Caco-2 (cell line): ENCODE data around the gene PRSS27. TPM values are rescaled to one million over a fixed set of nuclear protein-coding genes. Genes with fewer than 3 reads are reported as not detected.
"Not testable (repeated sequence)": the region's sequence is repeated elsewhere in the genome, so short reads cannot be mapped to it uniquely, and the experiment has no call there.

Experiments
- BruUV-seq: library from RNA; stranded (reverse); fragments of 400-500 nt; replicated peaks from 2 replicates; lab custom pipeline; 2021; lab: Mats Ljungman, UMichigan
- CTCF ChIA-PET: fragments of 300-600 bp; sonication (Branson Sonifier 250); formaldehyde crosslinking; loops from one replicate; lab custom pipeline; 2022; ENCODE audit warnings: antibody characterized with exemption; lab: Charles Lee
- POLR2A ChIA-PET: fragments of 300-600 bp; sonication (Branson Sonifier 250); formaldehyde crosslinking; loops from one replicate; lab custom pipeline; 2022; ENCODE audit warnings: antibody characterized with exemption; lab: Charles Lee
- DNase-seq, 2 experiments: peaks; one replicate each; pipeline versions ENCODE4 v3.0.0 to v3.0.0-alpha.2; 2020 to 2022
- H3K27me3 ChIP-seq: replicated peaks from 2 replicates; pipeline ENCODE4 v1.6.0; 2011; ENCODE audit warnings: low read length; ENCODE audit not compliant: control insufficient read depth, insufficient read depth
- H3K36me3 ChIP-seq: 2 replicates; pipeline ENCODE4 v1.5.1; 2011; ENCODE audit warnings: low read length; ENCODE audit not compliant: control insufficient read depth, insufficient read depth
- H3K4me1 ChIP-seq: fragments of 250-450 bp; sonication (Bioruptor Pico); 2 replicates; pipeline ENCODE4 v1.5.1; 2020; ENCODE audit warnings: mild to moderate bottlenecking
- H3K4me3 ChIP-seq: 2 replicates; pipeline ENCODE4 v1.5.1; 2011; ENCODE audit warnings: low read depth, mild to moderate bottlenecking, control low read depth, low read length
- H3K9me3 ChIP-seq: fragments of 250-450 bp; sonication (Bioruptor Pico); 2 replicates; pipeline ENCODE4 v1.5.1; 2020; ENCODE audit warnings: mild to moderate bottlenecking, moderate library complexity
- H3K27ac Mint-ChIP-seq: one replicate; pipeline ENCODE4 v1.8.0; 2022; ENCODE audit warnings: mixed read lengths; ENCODE audit not compliant: unreplicated experiment
- H3K27me3 Mint-ChIP-seq: one replicate; pipeline ENCODE4 v1.8.0; 2022; ENCODE audit warnings: mixed read lengths; ENCODE audit not compliant: insufficient read depth, unreplicated experiment
- H3K36me3 Mint-ChIP-seq: one replicate; pipeline ENCODE4 v1.8.0; 2022; ENCODE audit warnings: mild to moderate bottlenecking, mixed read lengths; ENCODE audit not compliant: insufficient read depth, unreplicated experiment
- H3K4me1 Mint-ChIP-seq: one replicate; pipeline ENCODE4 v1.8.0; 2022; ENCODE audit warnings: low read depth, mixed read lengths; ENCODE audit not compliant: unreplicated experiment
- H3K4me3 Mint-ChIP-seq: one replicate; pipeline ENCODE4 v1.8.0; 2022; ENCODE audit warnings: mild to moderate bottlenecking, moderate library complexity, mixed read lengths; ENCODE audit not compliant: unreplicated experiment
- H3K9me3 Mint-ChIP-seq: one replicate; pipeline ENCODE4 v1.8.0; 2022; ENCODE audit warnings: mixed read lengths; ENCODE audit not compliant: unreplicated experiment
- CTCF ChIP-seq, 2 experiments: fragments of 200-600 bp in 1 of 2; IDR thresholded peaks; 1 replicate in 1 of 2; 2 replicates in 1 of 2; pipeline versions ENCODE4 v1.5.1 to v1.8.0; 2011 to 2022; ENCODE audit warnings: antibody characterized with exemption in 1 of 2, control low read depth in 1 of 2, inconsistent platforms in 1 of 2, low read depth in 1 of 2, low read length in 1 of 2, mild to moderate bottlenecking in 1 of 2, moderate library complexity in 1 of 2; ENCODE audit not compliant: insufficient read depth in 1 of 2, severe bottlenecking in 1 of 2, unreplicated experiment in 1 of 2
- intact Hi-C: fragments of 100-400 bp; cut with micrococcal nuclease; formaldehyde crosslinking; loops from one replicate; pipeline ENCODE4 v1.10.0; 2022; ENCODE audit not compliant: unreplicated experiment
- total RNA-seq: library from RNA; stranded (reverse); gene quantifications from 2 replicates; pipeline ENCODE4 v1.2.3, GENCODE V29; 2022

The PRSS27 gene
- total RNA-seq, 1 experiment from 2014 or later, result 1.1 TPM

DNA sequence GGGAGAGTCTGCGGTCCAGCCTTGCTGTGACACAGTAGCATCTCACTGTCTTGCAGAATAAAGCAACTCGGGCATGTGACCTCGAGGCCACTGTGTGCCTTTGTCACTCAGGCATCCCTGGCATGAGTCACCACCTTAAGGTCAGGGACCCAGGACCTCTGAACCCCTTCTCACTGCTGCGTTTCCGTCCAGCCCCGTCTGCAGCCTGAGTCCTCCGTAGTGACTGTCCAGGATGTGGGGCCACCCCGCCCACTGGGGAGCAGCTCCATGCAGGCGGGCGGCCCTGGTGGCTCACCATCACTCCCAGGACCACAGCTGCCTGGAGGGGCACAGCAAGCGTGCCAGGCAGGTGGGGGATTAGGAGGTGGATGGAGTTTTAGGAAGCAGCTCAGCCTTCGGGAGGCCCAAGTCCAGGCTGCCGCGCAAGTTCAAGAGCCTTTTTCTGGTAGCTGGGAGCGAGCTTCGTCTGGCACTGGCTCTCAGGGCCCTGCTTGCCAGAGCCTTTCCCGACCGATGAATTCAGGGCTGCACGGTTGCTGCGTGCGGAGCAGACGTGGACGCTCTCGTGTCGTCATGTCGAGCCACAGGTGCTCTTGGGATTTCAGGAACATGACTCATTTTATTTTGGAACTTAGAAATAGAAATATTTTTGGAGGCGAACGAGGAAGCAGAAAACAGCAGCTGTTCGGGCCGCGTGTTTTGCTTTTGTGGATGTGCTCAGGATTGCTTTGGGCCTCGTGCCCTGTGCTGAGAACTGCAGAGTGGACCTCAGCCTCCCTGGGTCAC lies 20.9 kb downstream of the PRSS27 start:
- no peaks in the 10 kb centered on the region for H3K27me3 Mint-ChIP-seq
- peaks cover 24% of the 10 kb centered on the region for H3K36me3 Mint-ChIP-seq
- DNase-seq, result no peak
- BruUV-seq, result no TSS peak
- Histone ChIP-seq H3K9me3 (no peaks in the 10 kb centered on the region), H3K36me3 (peaks cover 2% of the 10 kb centered on the region; the same call in 1 of the 2 replicates), H3K27me3 (no peaks in the 10 kb centered on the region), H3K4me1 (no peaks in the 10 kb centered on the region), H3K4me3 (no peak overlapping the region)
- H3K9me3 Mint-ChIP-seq, result no peaks in the 10 kb centered on the region
- H3K4me1 Mint-ChIP-seq, result no peaks in the 10 kb centered on the region
- POLR2A ChIA-PET, result interaction anchor here (0.6 kb wide), 1 partner anchor 17 kb away, joined by 4 read pairs; the partner anchor contains the start of gene KCTD5
- no peak for TF ChIP-seq CTCF (IDR thresholded peaks at IDR 0.05; ENCODE audit: insufficient read depth in 1 of 2, low read depth in 1 of 2, low read length in 1 of 2, severe bottlenecking in 1 of 2, unreplicated experiment in 1 of 2)
- intact Hi-C loops, result no loop called here
- H3K4me3 Mint-ChIP-seq, result no peak overlapping the region
- H3K27ac Mint-ChIP-seq, result no peak overlapping the region
- CTCF ChIA-PET, result no interaction called here

- ChIA-PET CTCF (no interaction called here), POLR2A (interaction anchor here (0.6 kb wide), 1 partner anchor 16 kb away, joined by 4 read pairs; the partner anchor contains the start of gene KCTD5)
- no peak for DNase-seq
- no peak overlapping the region for H3K27ac Mint-ChIP-seq
- Histone ChIP-seq H3K4me3 (no peak overlapping the region), H3K27me3 (no peaks in the 10 kb centered on the region), H3K9me3 (no peaks in the 10 kb centered on the region), H3K4me1 (no peaks in the 10 kb centered on the region), H3K36me3 (peaks cover 2% of the 10 kb centered on the region; the same call in 1 of the 2 replicates)
- H3K9me3 Mint-ChIP-seq, result no peaks in the 10 kb centered on the region
- H3K4me3 Mint-ChIP-seq, result no peak overlapping the region
- H3K36me3 Mint-ChIP-seq, result peaks cover 24% of the 10 kb centered on the region
- H3K27me3 Mint-ChIP-seq, result no peaks in the 10 kb centered on the region
- no peaks in the 10 kb centered on the region for H3K4me1 Mint-ChIP-seq
- no peak for TF ChIP-seq CTCF (IDR thresholded peaks at IDR 0.05; ENCODE audit: insufficient read depth in 1 of 2, low read depth in 1 of 2, low read length in 1 of 2, severe bottlenecking in 1 of 2, unreplicated experiment in 1 of 2)
- BruUV-seq, result no TSS peak
- intact Hi-C loops, result no loop called here
These were observed 21.7 kb downstream of the PRSS27 start for GRCh38 chr16:2698103-2698870.

- H3K27me3 Mint-ChIP-seq, result no peaks in the 10 kb centered on the region
- H3K27me3 ChIP-seq, result no peaks in the 10 kb centered on the region
- no peaks in the 10 kb centered on the region for H3K9me3 Mint-ChIP-seq
- H3K4me3 ChIP-seq, result no peak overlapping the region
- H3K4me3 Mint-ChIP-seq, result no peak overlapping the region
- intact Hi-C loops, result no loop called here
- peaks cover 21% of the 10 kb centered on the region for H3K36me3 Mint-ChIP-seq
- no peak for TF ChIP-seq CTCF (IDR thresholded peaks at IDR 0.05; ENCODE audit: insufficient read depth in 1 of 2, low read depth in 1 of 2, low read length in 1 of 2, severe bottlenecking in 1 of 2, unreplicated experiment in 1 of 2)
- no TSS peak for BruUV-seq
- ChIA-PET CTCF (no interaction called here), POLR2A (no interaction called here)
- no peak for DNase-seq
- H3K4me1 Mint-ChIP-seq, result no peaks in the 10 kb centered on the region
- H3K4me1 ChIP-seq, result no peaks in the 10 kb centered on the region
- H3K9me3 ChIP-seq, result no peaks in the 10 kb centered on the region
- H3K27ac Mint-ChIP-seq, result no peak overlapping the region
- peaks cover 2% of the 10 kb centered on the region; the same call in 1 of the 2 replicates for H3K36me3 ChIP-seq
These were observed 22.5 kb downstream of the PRSS27 start for GRCh38 chr16:2697401-2697948.

- H3K36me3 ChIP-seq, H3K27me3 Mint-ChIP-seq: not testable (repeated sequence)
These were observed 23.3 kb downstream of the PRSS27 start for GRCh38 chr16:2696601-2697250.

More at GRCh38 chr16:2696601-2697250, 23.3 kb downstream of the PRSS27 start:
- peaks cover 18% of the 10 kb centered on the region for H3K36me3 Mint-ChIP-seq
- intact Hi-C loops, CTCF ChIA-PET, H3K9me3 ChIP-seq, H3K4me1 Mint-ChIP-seq, DNase-seq, POLR2A ChIA-PET, H3K27me3 ChIP-seq, H3K9me3 Mint-ChIP-seq, H3K4me3 ChIP-seq, H3K4me1 ChIP-seq, H3K27ac Mint-ChIP-seq, BruUV-seq, H3K4me3 Mint-ChIP-seq: not testable (repeated sequence)
